SK-N-SH (cell line): Measurements from ENCODE around the gene BCAN.

Experiments
- CHD2 ChIP-seq: fragments of 150-350 bp; IDR thresholded peaks from 2 replicates; pipeline ENCODE4 v1.6.1; 2018; ENCODE audit warnings: low read length; ENCODE audit not compliant: partially characterized antibody
- CTCF ChIP-seq: fragments of 200-600 bp; sonication (generic); IDR thresholded peaks from 2 replicates; pipeline ENCODE4 v1.6.1; 2017; ENCODE audit warnings: antibody characterized with exemption, mild to moderate bottlenecking, moderate library complexity
- EP300 ChIP-seq, 2 experiments: IDR thresholded peaks; 2 replicates each; pipeline versions ENCODE4 v1.4.0 to v1.6.1; 2012; ENCODE audit warnings: borderline replicate concordance in 1 of 2, low read depth in 1 of 2, low read length in 1 of 2
- MAX ChIP-seq: IDR thresholded peaks from 2 replicates; pipeline ENCODE4 v1.4.0; 2012; ENCODE audit warnings: low read depth
- PBX3 ChIP-seq: IDR thresholded peaks from 2 replicates; pipeline ENCODE4; 2012
- POLR2AphosphoS5 ChIP-seq: IDR thresholded peaks from 2 replicates; pipeline ENCODE4 v1.6.1; 2012; ENCODE audit warnings: low read depth, low read length
- RAD21 ChIP-seq: IDR thresholded peaks from 2 replicates; pipeline ENCODE4 v1.6.1; 2012; ENCODE audit warnings: mild to moderate bottlenecking, low read length
- RCOR1 ChIP-seq: fragments of 150-350 bp; IDR thresholded peaks from 2 replicates; pipeline ENCODE4 v1.6.1; 2017; ENCODE audit warnings: antibody characterized with exemption, low read length
- RFX5 ChIP-seq: IDR thresholded peaks from 2 replicates; pipeline ENCODE4 v1.6.1; 2012; ENCODE audit warnings: mild to moderate bottlenecking, improper control_type of control experiment, low read length
- SIN3A ChIP-seq: IDR thresholded peaks from 2 replicates; pipeline ENCODE4 v1.6.1; 2012; ENCODE audit warnings: low read depth, mild to moderate bottlenecking, low read length, moderate library complexity, borderline replicate concordance
- SMC3 ChIP-seq: IDR thresholded peaks from 2 replicates; pipeline ENCODE4 v1.6.1; 2012; ENCODE audit warnings: low read depth, low read length, improper control_type of control experiment
- ZBTB33 ChIP-seq: IDR thresholded peaks from 2 replicates; pipeline ENCODE4 v1.4.0; 2012; ENCODE audit warnings: low read depth, borderline replicate concordance

GRCh38 chr1:156662005-156662799 lies 20.3 kb downstream of the BCAN start:
- TF ChIP-seq CHD2 (no peak), CTCF (no peak), MAX (no peak), SIN3A (no peak), RAD21 (no peak), POLR2AphosphoS5 (no peak), ZBTB33 (no peak), RCOR1 (no peak), SMC3 (no peak), PBX3 (no peak), RFX5 (no peak), EP300 (IDR thresholded peaks at IDR 0.05; ENCODE audit: borderline replicate concordance in 1 of 2, low read depth in 1 of 2, low read length in 1 of 2) (no peak)
